Endometrial microvascular endothelial cells (primary cell): ENCODE data around the gene DMGDH. TPM values are rescaled to one million over a fixed set of nuclear protein-coding genes. Genes with fewer than 3 reads are reported as not detected.

Experiments
- in situ Hi-C: cut with HindIII; loops from 2 replicates; pipeline ENCODE4 v1.10.0; 2017; ENCODE audit warnings: low sequenced_read_pairs, low pct_unique_long_range_greater_than_20kb; ENCODE audit errors: inconsistent ontology term
- total RNA-seq: library from RNA; depleted of rRNA; stranded (reverse); fragments of >200 nt; gene quantifications from one replicate; pipeline ENCODE4 v1.2.3, GENCODE V29; 2015; ENCODE audit errors: inconsistent ontology term

The DMGDH gene
- total RNA-seq, result not detected

DNA sequence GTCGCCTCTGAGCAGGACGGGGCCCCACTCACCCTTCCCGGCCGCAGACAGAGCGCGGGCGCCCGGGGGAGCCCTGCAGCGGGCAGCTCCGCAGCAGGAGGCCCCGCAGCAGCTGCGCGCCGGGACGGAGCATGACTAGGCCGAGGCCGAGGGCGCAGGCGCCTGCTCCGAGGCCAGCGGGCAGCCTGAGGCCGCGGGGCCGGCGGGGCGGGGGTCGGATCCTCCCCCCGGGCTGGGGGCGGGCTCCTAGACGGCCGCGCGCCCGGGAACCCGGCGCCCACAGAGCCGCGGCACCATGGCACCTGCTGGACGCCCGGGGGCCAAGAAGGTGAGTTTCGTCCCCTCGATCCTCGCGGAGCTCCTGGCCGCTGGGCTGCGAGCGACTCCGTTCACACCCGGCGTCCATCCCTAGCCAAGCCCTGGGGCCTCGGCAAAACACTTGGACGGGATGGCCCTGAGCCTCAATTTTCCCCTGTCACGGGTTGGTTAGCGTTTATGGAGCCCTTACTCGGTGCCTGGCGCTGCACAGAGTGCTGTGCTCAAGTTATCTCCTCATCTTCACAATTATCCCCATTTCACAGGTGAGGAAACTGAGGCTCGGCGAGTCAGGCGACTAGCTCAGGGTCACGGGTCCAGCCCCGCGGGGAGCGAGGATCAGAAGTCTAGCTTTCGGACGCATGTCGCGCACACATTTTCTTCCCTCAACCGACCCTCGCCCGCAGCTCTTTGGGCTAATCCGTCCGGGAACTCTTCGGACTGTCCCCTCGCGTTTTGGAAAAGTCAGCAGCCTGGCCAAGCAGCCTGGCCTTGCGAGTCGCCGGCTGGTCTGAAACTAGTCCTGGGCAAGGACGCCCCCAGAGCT is at the start of gene DMGDH, which contains the start of gene BHMT2:
TSS of gene DMGDH (minus strand) at position 187 of the 862 bp plus-strand sequence. CDS start at position 133, 54 bp downstream.
TSS of gene BHMT2 (plus strand) at position 280 of the 862 bp plus-strand sequence. CDS start at position 296, 16 bp downstream.
- in situ Hi-C loops, result no loop called here

DNA sequence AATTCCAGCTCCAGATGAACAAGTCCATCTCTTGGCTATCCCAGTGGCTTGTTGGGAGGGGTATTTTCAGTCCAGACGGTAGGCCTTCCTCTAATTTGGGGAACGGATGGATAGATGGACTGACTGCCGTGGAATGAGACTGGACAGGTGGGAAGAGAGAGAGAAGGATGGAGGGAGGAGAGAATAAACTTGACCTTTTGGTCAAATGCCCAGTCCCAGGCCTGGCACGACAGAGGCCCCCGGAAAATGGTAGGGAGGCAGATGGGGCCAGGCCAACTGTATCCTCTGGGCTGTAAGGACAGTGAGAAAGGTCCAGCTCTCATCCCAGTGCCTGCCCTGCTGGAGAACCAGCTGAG is 43.2 kb upstream of the DMGDH start:
- in situ Hi-C loops, result no loop called here

GRCh38 chr5:79111960-79112702 is 42.7 kb upstream of the DMGDH start:
- in situ Hi-C loops, result no loop called here

- in situ Hi-C loops, result no loop called here
These were observed 42.0 kb upstream of the DMGDH start, which contains the start of gene BHMT for GRCh38 chr5:79111387-79111959. Gene BHMT (plus strand): TSS chr5:79111809. CDS start chr5:79111886, 77 bp downstream.

- in situ Hi-C loops, result no loop called here
These were observed 40.3 kb upstream of the DMGDH start for GRCh38 chr5:79109527-79110492.

DNA sequence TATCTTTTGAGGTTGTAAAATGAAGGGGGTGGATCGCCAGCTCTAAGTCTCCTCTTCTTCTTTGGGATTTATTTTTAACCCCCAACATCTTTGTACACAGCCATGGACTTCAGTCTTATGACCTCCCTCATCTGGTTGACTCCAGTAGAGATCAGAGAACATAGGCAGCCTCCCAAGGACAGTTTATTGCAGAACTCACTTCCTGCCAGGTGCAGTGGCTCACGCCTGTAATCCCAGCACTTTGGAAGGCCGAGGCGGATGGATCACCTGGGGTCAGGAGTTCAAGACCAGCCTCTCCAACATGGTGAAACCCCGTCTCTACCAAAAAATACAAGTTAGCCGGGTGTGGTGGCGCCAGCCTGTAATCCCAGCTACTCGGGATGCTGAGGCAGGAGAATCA is 39.3 kb upstream of the DMGDH start:
- in situ Hi-C loops, result no loop called here

GRCh38 chr5:79108086-79108485 is 38.6 kb upstream of the DMGDH start:
- in situ Hi-C loops, result no loop called here

- in situ Hi-C loops, result no loop called here
These were observed 37.7 kb upstream of the DMGDH start for GRCh38 chr5:79107020-79107796.

DNA sequence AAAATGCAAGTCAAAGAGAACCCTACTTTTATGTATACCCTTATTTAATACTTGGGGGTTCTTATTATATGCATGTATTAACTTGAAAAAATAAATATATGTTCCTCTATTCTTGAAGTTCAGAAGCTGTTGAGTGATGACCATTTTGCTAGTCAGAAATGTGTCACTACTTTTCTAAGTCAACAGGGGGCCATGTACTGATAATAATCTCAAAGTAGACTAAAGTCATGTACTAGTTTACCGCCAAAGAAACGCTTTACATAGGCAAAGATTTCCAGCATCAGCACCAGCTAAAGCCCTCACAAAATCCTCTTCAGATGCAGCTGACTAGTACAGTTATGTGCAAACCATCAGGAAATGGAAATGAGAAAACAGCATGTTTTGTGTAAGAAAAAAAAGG is 36.4 kb upstream of the DMGDH start:
- in situ Hi-C loops, result no loop called here

DNA sequence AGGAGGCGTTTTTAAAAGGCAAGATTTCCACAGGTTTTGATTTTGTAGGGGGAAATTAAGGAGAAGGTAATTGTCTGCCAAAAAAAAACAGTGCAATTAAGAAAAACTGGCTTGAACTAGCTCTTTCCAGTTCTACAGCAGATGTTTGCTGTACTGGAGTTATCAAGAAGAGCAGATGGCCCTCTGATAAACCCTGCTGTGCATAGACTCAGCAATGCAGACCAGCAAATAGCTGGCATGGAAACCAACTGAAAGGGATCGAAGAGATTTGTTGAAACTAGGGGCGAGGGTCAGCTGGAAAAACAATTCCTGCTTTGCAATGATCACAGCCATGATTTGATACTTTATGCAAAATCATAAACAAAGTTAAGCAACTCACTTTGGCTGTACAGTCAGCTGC is 24.3 kb upstream of the DMGDH start:
- in situ Hi-C loops, result no loop called here

DNA sequence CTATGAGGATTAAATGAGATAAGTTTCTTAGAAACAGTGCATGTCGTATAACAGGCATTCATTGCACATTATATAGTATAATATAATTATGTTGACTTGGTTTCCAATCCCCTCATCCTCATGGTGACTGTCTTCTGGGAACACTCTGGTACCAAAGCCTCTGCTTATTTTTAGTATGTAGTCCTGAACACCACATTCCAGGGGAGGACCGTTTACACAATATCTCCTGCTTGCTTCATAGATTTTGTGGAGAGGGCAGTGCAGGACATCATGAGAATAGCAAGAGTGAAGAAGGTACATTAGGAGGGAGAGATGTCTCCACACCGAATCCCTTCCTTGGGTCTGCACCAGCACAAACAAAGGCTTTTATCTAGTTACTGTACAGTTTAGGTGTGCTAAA is 21.6 kb upstream of the DMGDH start:
- in situ Hi-C loops, result no loop called here

- in situ Hi-C loops, result no loop called here
These were observed 19.0 kb upstream of the DMGDH start for GRCh38 chr5:79088507-79088906.

- in situ Hi-C loops, result no loop called here
These were observed 16.6 kb upstream of the DMGDH start for GRCh38 chr5:79086116-79086515.

DNA sequence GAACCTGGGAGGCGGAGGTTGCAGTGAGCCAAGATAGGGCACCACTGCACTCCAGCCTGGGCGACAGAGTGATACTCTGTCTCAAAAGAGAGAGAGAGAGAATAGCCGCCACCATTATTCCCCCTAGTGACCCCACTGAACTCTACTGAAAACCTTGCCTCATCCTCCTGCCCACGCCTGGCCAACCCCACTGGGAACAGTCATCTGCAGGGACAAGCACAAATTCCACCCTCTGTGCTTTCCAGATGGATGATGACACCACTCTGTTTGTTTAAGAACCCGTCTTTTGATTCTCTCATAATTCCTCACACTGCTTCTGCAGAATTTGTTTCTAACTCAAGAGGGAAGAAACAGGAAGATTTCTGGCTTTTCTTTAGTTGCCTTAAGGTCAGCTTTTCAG is 12.3 kb upstream of the DMGDH start:
- in situ Hi-C loops, result no loop called here

- in situ Hi-C loops, result no loop called here
These were observed 11.3 kb upstream of the DMGDH start for GRCh38 chr5:79080804-79081203.

DNA sequence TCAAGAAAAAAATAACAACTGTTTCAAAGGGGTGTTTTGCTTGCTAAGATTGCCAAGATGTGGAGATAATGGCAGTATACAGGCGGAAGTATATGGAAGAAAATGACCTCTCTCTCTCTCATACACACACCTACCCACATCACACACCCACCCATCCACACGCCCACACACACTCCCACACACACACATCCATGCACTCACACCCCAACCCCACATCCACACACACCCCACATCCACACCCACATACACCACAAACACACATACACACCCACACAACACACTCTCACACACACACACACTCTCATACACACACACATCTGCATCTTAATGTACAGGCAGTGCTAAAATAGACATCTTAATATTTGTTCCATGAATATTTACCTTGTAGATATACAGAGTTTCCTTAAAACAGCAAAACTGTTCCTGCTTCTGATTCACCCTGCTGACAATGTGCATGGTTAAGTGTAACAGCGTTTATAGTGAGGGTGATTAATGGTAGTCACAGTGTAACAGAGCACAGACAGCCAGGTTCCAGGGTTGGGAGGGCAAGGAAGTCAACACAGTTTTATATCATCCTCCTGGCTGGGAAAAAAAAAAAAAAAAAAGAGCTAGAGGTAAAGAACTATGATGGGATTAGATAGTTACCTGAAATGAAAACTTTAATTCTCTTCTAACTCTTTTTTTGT is 8.3 kb upstream of the DMGDH start:
- in situ Hi-C loops, result no loop called here

DNA sequence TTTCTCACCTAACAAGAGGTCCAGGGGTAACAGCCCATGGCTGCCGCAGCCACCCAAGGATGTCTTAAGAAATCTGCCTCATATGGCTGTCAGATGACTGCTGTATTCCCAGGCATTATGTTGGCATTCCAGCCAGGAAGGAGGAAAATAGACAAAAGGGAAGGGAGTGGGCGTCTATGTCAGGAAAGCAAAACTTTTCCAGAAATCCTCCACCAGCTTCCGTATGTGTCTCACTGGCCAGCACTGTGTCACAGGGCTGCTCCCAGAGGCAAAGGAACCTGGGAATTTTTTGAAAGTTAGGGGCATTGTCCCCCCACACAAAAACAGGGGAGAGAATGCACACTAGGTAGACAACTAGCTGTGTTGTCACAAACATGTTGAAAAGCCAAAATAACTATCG is 7.3 kb upstream of the DMGDH start:
- in situ Hi-C loops, result no loop called here
